Natural killer cell (primary cell): ENCODE measurements around the gene MCTP2. TPM values are rescaled to one million over a fixed set of nuclear protein-coding genes. Genes with fewer than 3 reads are reported as not detected.

Source experiments
- ATAC-seq, 3 donors: fragments of 150-1000 bp in 2 of 3; fragments of 200-7000 bp in 1 of 3; cut with Tn5 transposase; 1 replicate in 1 of 3; 2 replicates in 2 of 3; pipeline ENCODE4 v1.10.0; 2021; ENCODE audit warnings: mild to moderate bottlenecking in 2 of 3, moderate library complexity in 2 of 3
- DNase-seq, 2 donors: peaks; one replicate each; pipeline versions ENCODE4 v3.0.0 to v3.0.0-alpha.2; 2013 to 2021; ENCODE audit warnings: mixed read lengths in 1 of 2
- H3K27ac ChIP-seq: one replicate; pipeline ENCODE4 v1.5.1; 2013; ENCODE audit warnings: mild to moderate bottlenecking, low read length
- H3K27me3 ChIP-seq: one replicate; pipeline ENCODE4 v1.6.1; 2013; ENCODE audit warnings: low read length; ENCODE audit not compliant: control insufficient read depth, insufficient read depth
- H3K36me3 ChIP-seq: one replicate; pipeline ENCODE4 v1.6.1; 2013; ENCODE audit warnings: low read length; ENCODE audit not compliant: control insufficient read depth, insufficient read depth
- H3K4me1 ChIP-seq: one replicate; pipeline ENCODE4 v1.6.1; 2013; ENCODE audit warnings: low read length; ENCODE audit not compliant: control insufficient read depth, insufficient read depth
- H3K4me3 ChIP-seq: one replicate; pipeline ENCODE4 v1.5.1; 2013; ENCODE audit warnings: low read length
- H3K9me3 ChIP-seq: one replicate; pipeline ENCODE4 v1.6.1; 2013; ENCODE audit warnings: low read length; ENCODE audit not compliant: control insufficient read depth, insufficient read depth
- H3K27ac Mint-ChIP-seq, 2 donors: one replicate each; pipeline ENCODE4 v1.8.0; 2022; ENCODE audit warnings: mild to moderate bottlenecking in 2 of 2, mixed read lengths in 2 of 2, moderate library complexity in 1 of 2
- H3K27me3 Mint-ChIP-seq, 2 donors: one replicate each; pipeline ENCODE4 v1.8.0; 2022; ENCODE audit warnings: low read depth in 2 of 2, mixed read lengths in 2 of 2
- H3K36me3 Mint-ChIP-seq: one replicate; pipeline ENCODE4 v1.8.0; 2022; ENCODE audit warnings: mixed read lengths
- H3K4me1 Mint-ChIP-seq, 2 donors: one replicate each; pipeline ENCODE4 v1.8.0; 2022; ENCODE audit warnings: mixed read lengths in 2 of 2
- H3K4me3 Mint-ChIP-seq: one replicate; pipeline ENCODE4 v1.8.0; 2022; ENCODE audit warnings: mild to moderate bottlenecking, moderate library complexity, mixed read lengths
- H3K9me3 Mint-ChIP-seq, 2 donors: one replicate each; pipeline ENCODE4 v1.8.0; 2022; ENCODE audit warnings: mixed read lengths in 2 of 2
- CTCF ChIP-seq: fragments of 200-600 bp; IDR thresholded peaks from one replicate; pipeline ENCODE4 v1.8.0; 2022; ENCODE audit warnings: antibody characterized with exemption
- WGBS: methylation state at CpG from one replicate; pipeline ENCODE4 v1.1.7; 2013; ENCODE audit warnings: missing lambda C conversion rate; ENCODE audit not compliant: insufficient coverage; 5-methylcytosine and 5-hydroxymethylcytosine counted together
- intact Hi-C: fragments of 100-400 bp; cut with micrococcal nuclease; formaldehyde crosslinking; loops from one replicate; pipeline ENCODE4 v1.14.2; 2022
- total RNA-seq, 4 donors: library from RNA; stranded (reverse); fragments of 120-200 nt in 1 of 4; gene quantifications; one replicate each; pipeline versions ENCODE4 v1.2.3 to v1.2.4, GENCODE V29; 2013 to 2022

Gene MCTP2
- total RNA-seq, 3 donors from 2014 or later (not counting 1 experiment from before 2014, with no cell fraction given) = 235 to 312 (median 261) TPM

- H3K4me1 Mint-ChIP-seq = peaks cover 58 to 60% of the 10 kb centered on the region in 2 donors
- DNase-seq = no peak
- no peaks in the 10 kb centered on the region for H3K27me3 Mint-ChIP-seq
- no peaks in the 10 kb centered on the region for H3K9me3 Mint-ChIP-seq
- H3K36me3 Mint-ChIP-seq = peaks cover 14% of the 10 kb centered on the region
- H3K4me3 Mint-ChIP-seq = no peak overlapping the region
- no peak for ATAC-seq
- TF ChIP-seq CTCF = no peak
- peak overlapping the region; percentile 80 to 84 for H3K27ac Mint-ChIP-seq
- H3K27me3 ChIP-seq = no peaks in the 10 kb centered on the region
- H3K4me1 ChIP-seq = peaks cover 25% of the 10 kb centered on the region
- no peaks in the 10 kb centered on the region for H3K9me3 ChIP-seq
- H3K4me3 ChIP-seq = no peak overlapping the region
- intact Hi-C loops = no loop called here
- WGBS = 100% methylated on average over 1 of the region's 4 CpGs
- H3K27ac ChIP-seq = no peak overlapping the region
- H3K36me3 ChIP-seq = peaks cover 40% of the 10 kb centered on the region
Measured at GRCh38 chr15:94385441-94385840, 154.1 kb downstream of the MCTP2 start.

GRCh38 chr15:94386351-94386750 is 155.0 kb downstream of the MCTP2 start:
- intact Hi-C loops = no loop called here
- Mint-ChIP-seq H3K4me3 (no peak overlapping the region), H3K27ac (peak overlapping the region; percentile 80 to 84), H3K27me3 (no peaks in the 10 kb centered on the region), H3K36me3 (peaks cover 15% of the 10 kb centered on the region), H3K4me1 (peaks cover 49 to 51% of the 10 kb centered on the region in 2 donors), H3K9me3 (no peaks in the 10 kb centered on the region)
- WGBS = 96% methylated on average over 7 of the region's 7 CpGs
- Histone ChIP-seq H3K4me1 (peaks cover 21% of the 10 kb centered on the region), H3K27ac (no peak overlapping the region), H3K36me3 (peaks cover 45% of the 10 kb centered on the region), H3K9me3 (no peaks in the 10 kb centered on the region), H3K27me3 (no peaks in the 10 kb centered on the region), H3K4me3 (no peak overlapping the region)
- ATAC-seq (no peak), DNase-seq (no peak)
- TF ChIP-seq CTCF = no peak

- Histone ChIP-seq H3K9me3 (no peaks in the 10 kb centered on the region), H3K4me3 (no peak overlapping the region), H3K36me3 (peaks cover 49% of the 10 kb centered on the region), H3K27ac (peak overlapping the region; percentile 31), H3K4me1 (peaks cover 13% of the 10 kb centered on the region), H3K27me3 (no peaks in the 10 kb centered on the region)
- intact Hi-C loops = no loop called here
- 94% methylated on average over 2 of the region's 2 CpGs for WGBS
- TF ChIP-seq CTCF = no peak
- ATAC-seq (peak in 2 of 3 donors; percentile 10 to 24), DNase-seq (no peak)
- H3K4me1 Mint-ChIP-seq = peaks cover 38 to 45% of the 10 kb centered on the region in 2 donors
- H3K27me3 Mint-ChIP-seq = no peaks in the 10 kb centered on the region
- H3K4me3 Mint-ChIP-seq = peak overlapping the region; percentile 61
- no peaks in the 10 kb centered on the region for H3K9me3 Mint-ChIP-seq
- H3K36me3 Mint-ChIP-seq = peaks cover 20% of the 10 kb centered on the region
- H3K27ac Mint-ChIP-seq = peak overlapping the region; percentile 80 to 84
Measured at GRCh38 chr15:94387442-94387841, 156.1 kb downstream of the MCTP2 start.

GRCh38 chr15:94387849-94388441 is 156.6 kb downstream of the MCTP2 start:
- intact Hi-C loops = no loop called here
- DNase-seq = peak in 1 of 2 donors; percentile 8
- no peaks in the 10 kb centered on the region for H3K27me3 ChIP-seq
- Mint-ChIP-seq H3K36me3 (peaks cover 20% of the 10 kb centered on the region), H3K9me3 (no peaks in the 10 kb centered on the region), H3K4me3 (peak overlapping the region; percentile 61), H3K4me1 (peaks cover 34 to 40% of the 10 kb centered on the region in 2 donors), H3K27me3 (no peaks in the 10 kb centered on the region), H3K27ac (peak overlapping the region; percentile 80 to 84)
- TF ChIP-seq CTCF = no peak
- 48% methylated on average over 7 of the region's 7 CpGs for WGBS
- no peak overlapping the region for H3K4me3 ChIP-seq
- peak overlapping the region; percentile 31 for H3K27ac ChIP-seq
- no peaks in the 10 kb centered on the region for H3K9me3 ChIP-seq
- H3K4me1 ChIP-seq = peaks cover 10% of the 10 kb centered on the region
- peaks cover 49% of the 10 kb centered on the region for H3K36me3 ChIP-seq
- ATAC-seq = peak in 2 of 3 donors; percentile 59 to 79
